Activated CD8-positive, alpha-beta memory T cell treated with anti-CD3 and anti-CD28 coated beads for 36 hours (primary cell): ENCODE results near the gene OR4C45. TPM values are rescaled to one million over a fixed set of nuclear protein-coding genes. Genes with fewer than 3 reads are reported as not detected.

ENCODE experiments used
- total RNA-seq, 2 experiments: library from RNA; stranded (reverse); gene quantifications; one replicate each; pipeline ENCODE4 v1.2.3, GENCODE V29; 2021

Gene OR4C45
- total RNA-seq, 2 experiments from 2014 or later: not detected

Other genes with a start within 250 kb of the OR4C45 start
- not detected for gene OR4C13, start 80.5 kb upstream of the OR4C45 start, total RNA-seq
- not detected for gene OR4C12, start 50.3 kb upstream of the OR4C45 start, total RNA-seq